Astrocyte of the spinal cord (primary cell): ENCODE results near the gene SIPA1L3.

Experiments used
- DNase-seq: peaks from one replicate; pipeline ENCODE4 v3.0.0; 2011; ENCODE audit warnings: low read depth, low spot score
- H3K4me3 ChIP-seq: 2 replicates; pipeline ENCODE4 v1.5.1; 2011; ENCODE audit warnings: low read depth, mild to moderate bottlenecking, low read length, moderate library complexity
- CTCF ChIP-seq: IDR thresholded peaks from 2 replicates; pipeline ENCODE4 v1.5.1; 2012; ENCODE audit warnings: low read depth, mild to moderate bottlenecking, low read length, inconsistent platforms
- in situ Hi-C: cut with HindIII; loops from 2 replicates; pipeline ENCODE4 v1.10.0; 2017; ENCODE audit warnings: low sequenced_read_pairs

SIPA1L3 gene

GRCh38 chr19:37926711-37927110 lies 19.7 kb downstream of the SIPA1L3 start:
- H3K4me3 ChIP-seq: no peak overlapping the region
- no peak for DNase-seq
- in situ Hi-C loops: no loop called here
- TF ChIP-seq CTCF: no peak

GRCh38 chr19:37928527-37929286 lies 21.7 kb downstream of the SIPA1L3 start:
- no peak for TF ChIP-seq CTCF
- H3K4me3 ChIP-seq: no peak overlapping the region
- DNase-seq: no peak
- in situ Hi-C loops: no loop called here

GRCh38 chr19:37929355-37929923 lies 22.4 kb downstream of the SIPA1L3 start:
- TF ChIP-seq CTCF: no peak
- H3K4me3 ChIP-seq: no peak overlapping the region
- DNase-seq: no peak
- in situ Hi-C loops: no loop called here

GRCh38 chr19:37930416-37930815 lies 23.4 kb downstream of the SIPA1L3 start:
- TF ChIP-seq CTCF: no peak
- no peak for DNase-seq
- in situ Hi-C loops: no loop called here
- no peak overlapping the region for H3K4me3 ChIP-seq

GRCh38 chr19:37931881-37932655 lies 25.1 kb downstream of the SIPA1L3 start:
- H3K4me3 ChIP-seq: peak overlapping the region; percentile 20
- peak; percentile 26 for TF ChIP-seq CTCF
- in situ Hi-C loops: no loop called here
- DNase-seq: peak; percentile 78

GRCh38 chr19:37932985-37933936 lies 26.3 kb downstream of the SIPA1L3 start:
- TF ChIP-seq CTCF: no peak
- in situ Hi-C loops: no loop called here
- no peak overlapping the region for H3K4me3 ChIP-seq
- DNase-seq: peak; percentile 61
